Skeletal muscle tissue (tissue), 4 donors: ENCODE data around the gene ADAM15. TPM values are rescaled to one million over a fixed set of nuclear protein-coding genes. Genes with fewer than 3 reads are reported as not detected.
A peak's percentile ranks its signal among the peaks of the same experiment; 100 is the strongest.

Experiments used
- H3K27ac ChIP-seq: one replicate; pipeline ENCODE4 v1.7.0; 2013; ENCODE audit warnings: mild to moderate bottlenecking, low read depth, low read length, inconsistent platforms
- H3K27me3 ChIP-seq, 3 donors: one replicate each; pipeline ENCODE4 v1.7.0; 2013; ENCODE audit warnings: low read length in 3 of 3; ENCODE audit not compliant: control insufficient read depth in 3 of 3, insufficient read depth in 3 of 3
- H3K36me3 ChIP-seq, 3 donors: one replicate each; pipeline ENCODE4 v1.7.0; 2013; ENCODE audit warnings: low read length in 3 of 3; ENCODE audit not compliant: control insufficient read depth in 3 of 3, insufficient read depth in 3 of 3
- H3K4me1 ChIP-seq, 3 donors: one replicate each; pipeline ENCODE4 v1.7.0; 2013; ENCODE audit warnings: low read length in 3 of 3, mild to moderate bottlenecking in 3 of 3; ENCODE audit not compliant: control insufficient read depth in 3 of 3, insufficient read depth in 3 of 3
- H3K4me3 ChIP-seq, 3 donors: one replicate each; pipeline ENCODE4 v1.7.0; 2013; ENCODE audit warnings: low read length in 3 of 3
- H3K9ac ChIP-seq, 3 donors: one replicate each; pipeline ENCODE4 v1.7.0; 2013; ENCODE audit warnings: low read length in 3 of 3, mild to moderate bottlenecking in 3 of 3, moderate library complexity in 2 of 3, low read depth in 1 of 3
- H3K9me3 ChIP-seq, 3 donors: one replicate each; pipeline ENCODE4 v1.7.0; 2013; ENCODE audit warnings: low read length in 3 of 3; ENCODE audit not compliant: control insufficient read depth in 3 of 3
- total RNA-seq: library from RNA; depleted of rRNA; stranded (reverse); fragments of >200 nt; gene quantifications from one replicate; pipeline ENCODE4 v1.2.3, GENCODE V29; 2014
- donor health status: Osteomylitis.

Gene ADAM15
- total RNA-seq, 1 donor from 2014 or later: 33.9 TPM

DNA sequence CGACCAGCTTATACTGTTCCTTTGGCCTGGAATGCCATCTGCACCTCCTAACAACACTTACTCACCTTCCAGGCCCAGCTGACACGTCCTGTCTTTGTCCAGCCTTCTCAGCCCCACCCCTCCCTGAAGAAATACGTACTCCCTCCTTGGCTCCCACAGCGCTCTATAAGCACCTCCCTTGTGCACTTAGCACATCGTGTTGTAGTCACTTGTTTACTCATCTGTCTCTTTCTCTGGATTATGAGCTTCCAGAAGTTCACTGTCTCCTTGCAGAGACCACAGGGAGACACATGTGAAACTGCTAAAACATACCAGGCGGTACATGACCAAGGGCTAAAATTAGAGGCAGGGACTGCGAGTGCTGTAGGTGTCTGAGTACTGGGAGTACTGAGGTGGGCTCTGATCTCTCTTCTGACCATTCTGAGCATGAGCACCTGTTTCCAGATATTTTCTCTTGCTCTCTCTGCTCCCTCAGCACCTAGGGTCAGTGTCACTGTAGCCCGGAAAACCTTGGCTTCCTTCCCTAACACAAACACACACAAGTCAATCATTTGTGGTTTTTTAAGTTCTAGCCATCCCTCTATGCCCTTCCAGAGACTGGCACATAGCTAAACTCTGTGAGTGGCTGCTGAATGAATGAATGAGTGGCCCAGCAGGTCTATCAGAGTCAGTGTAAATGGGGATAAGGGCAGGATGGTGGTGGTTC is 12.4 kb upstream of the ADAM15 start:
- Histone ChIP-seq H3K4me1 (peaks cover 10 to 16% (median 10%) of the 10 kb centered on the region in 3 donors), H3K9ac (peak overlapping the region in 1 of 3 donors; percentile 21), H3K36me3 (no peaks in the 10 kb centered on the region), H3K27ac (no peak overlapping the region), H3K27me3 (peaks cover 0 to 2% (median 0%) of the 10 kb centered on the region in 3 donors), H3K4me3 (peak overlapping the region in 1 of 3 donors; percentile 3), H3K9me3 (no peaks in the 10 kb centered on the region)

DNA sequence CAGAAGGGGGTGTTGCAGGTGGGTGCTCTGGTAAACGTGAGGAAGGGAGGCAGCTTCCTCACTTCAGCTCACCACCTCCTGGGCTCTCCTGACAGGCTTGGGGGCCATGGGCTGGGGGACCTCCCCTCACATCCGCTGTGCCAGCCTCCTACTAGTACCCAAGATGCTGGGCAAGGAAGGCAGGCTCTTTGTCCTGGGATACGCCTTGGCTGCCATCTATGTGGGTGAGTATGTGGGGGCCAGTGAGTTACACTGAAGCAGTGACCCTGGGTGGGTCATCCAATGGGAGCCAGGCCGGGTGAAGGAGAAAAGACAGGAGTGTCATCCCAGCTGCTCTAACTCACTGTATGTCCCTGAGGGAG is 11.8 kb upstream of the ADAM15 start:
- Histone ChIP-seq H3K4me1 (peaks cover 10 to 19% (median 11%) of the 10 kb centered on the region in 3 donors), H3K4me3 (no peak overlapping the region), H3K36me3 (no peaks in the 10 kb centered on the region), H3K27me3 (no peaks in the 10 kb centered on the region), H3K27ac (no peak overlapping the region), H3K9me3 (no peaks in the 10 kb centered on the region), H3K9ac (no peak overlapping the region)

DNA sequence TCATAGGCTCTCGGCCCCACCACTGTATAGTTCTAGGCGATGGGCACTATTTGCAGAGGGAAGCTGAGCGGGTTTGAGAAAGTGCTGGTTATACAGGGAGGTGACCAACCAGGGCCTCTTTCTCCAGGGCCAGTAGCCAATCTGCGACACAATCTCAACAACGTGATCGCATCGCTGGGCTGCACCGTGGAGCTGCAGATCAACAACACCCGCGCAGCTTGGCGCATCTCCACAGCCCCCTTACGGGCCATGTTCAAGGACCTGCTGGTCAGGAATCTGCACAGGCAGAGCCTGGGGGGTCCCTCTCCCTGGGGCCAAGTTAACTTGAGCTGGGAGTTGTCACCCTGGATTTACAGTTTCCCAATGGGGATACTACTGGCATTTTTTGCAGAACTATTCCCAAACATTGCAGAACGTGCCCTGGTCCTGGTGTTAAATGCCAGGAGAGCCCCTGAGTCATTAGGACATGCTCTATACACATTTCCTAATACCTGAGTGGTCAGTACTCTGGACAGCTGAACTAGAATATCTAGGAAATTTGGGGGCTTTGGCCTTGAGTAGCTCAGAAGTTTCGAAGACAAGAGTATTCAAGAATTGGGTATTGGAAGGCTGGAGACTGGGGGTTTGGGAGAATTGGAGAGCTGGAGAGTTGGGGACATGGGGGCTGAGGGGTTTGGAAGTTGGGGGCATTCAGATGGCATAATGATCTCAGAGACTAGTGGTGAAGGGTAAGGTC is 10.6 kb upstream of the ADAM15 start:
- H3K27me3 ChIP-seq: no peaks in the 10 kb centered on the region
- no peak overlapping the region for H3K27ac ChIP-seq
- H3K9me3 ChIP-seq: no peaks in the 10 kb centered on the region
- no peaks in the 10 kb centered on the region for H3K36me3 ChIP-seq
- no peak overlapping the region for H3K9ac ChIP-seq
- H3K4me3 ChIP-seq: no peak overlapping the region
- H3K4me1 ChIP-seq: peaks cover 20 to 31% (median 24%) of the 10 kb centered on the region in 3 donors

DNA sequence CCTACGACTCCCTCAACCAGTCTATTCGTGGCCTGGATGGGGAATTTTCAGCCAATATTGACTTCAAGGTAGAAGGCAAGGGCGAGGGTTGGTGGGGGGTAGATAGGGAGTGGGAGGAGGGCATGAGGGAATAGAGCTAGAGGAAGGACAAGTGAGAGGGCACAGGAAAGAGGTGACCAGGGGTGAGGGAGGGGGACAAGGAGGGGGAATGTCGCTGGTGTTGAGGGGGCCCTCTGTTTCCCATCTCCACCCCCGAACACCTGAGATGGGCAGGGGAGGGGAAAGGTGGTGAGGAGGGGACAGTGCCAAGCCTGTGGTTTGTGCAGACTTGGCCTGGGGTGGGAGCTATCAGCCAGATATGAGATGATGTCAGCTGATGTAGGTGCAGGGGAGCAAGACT is 8.3 kb upstream of the ADAM15 start:
- Histone ChIP-seq H3K4me3 (no peak overlapping the region), H3K27ac (no peak overlapping the region), H3K4me1 (peaks cover 21 to 36% (median 33%) of the 10 kb centered on the region in 3 donors), H3K36me3 (no peaks in the 10 kb centered on the region), H3K9ac (no peak overlapping the region), H3K9me3 (no peaks in the 10 kb centered on the region), H3K27me3 (no peaks in the 10 kb centered on the region)

DNA sequence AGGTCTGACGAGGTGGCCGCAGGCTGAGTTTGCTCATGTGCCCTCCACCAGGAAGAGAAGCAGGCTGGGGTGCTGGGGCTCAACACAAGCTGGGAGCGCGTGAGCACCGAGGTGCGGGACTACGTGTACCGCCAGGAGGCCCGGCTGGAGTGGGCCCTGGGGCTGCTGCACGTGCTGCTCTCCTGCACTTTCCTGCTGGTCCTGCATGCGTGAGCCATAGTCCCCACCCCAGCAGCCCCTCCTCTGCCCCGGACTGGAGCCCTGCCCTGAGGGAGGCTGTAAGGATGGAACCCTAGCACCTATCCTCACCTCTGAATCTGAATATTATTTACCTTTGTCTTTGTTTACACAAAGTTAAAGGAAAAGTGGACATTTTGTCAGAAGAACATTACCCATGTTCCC is 7.8 kb upstream of the ADAM15 start:
- Histone ChIP-seq H3K27ac (no peak overlapping the region), H3K4me1 (peaks cover 21 to 40% (median 37%) of the 10 kb centered on the region in 3 donors), H3K9me3 (no peaks in the 10 kb centered on the region), H3K27me3 (no peaks in the 10 kb centered on the region), H3K4me3 (no peak overlapping the region), H3K36me3 (no peaks in the 10 kb centered on the region), H3K9ac (no peak overlapping the region)

DNA sequence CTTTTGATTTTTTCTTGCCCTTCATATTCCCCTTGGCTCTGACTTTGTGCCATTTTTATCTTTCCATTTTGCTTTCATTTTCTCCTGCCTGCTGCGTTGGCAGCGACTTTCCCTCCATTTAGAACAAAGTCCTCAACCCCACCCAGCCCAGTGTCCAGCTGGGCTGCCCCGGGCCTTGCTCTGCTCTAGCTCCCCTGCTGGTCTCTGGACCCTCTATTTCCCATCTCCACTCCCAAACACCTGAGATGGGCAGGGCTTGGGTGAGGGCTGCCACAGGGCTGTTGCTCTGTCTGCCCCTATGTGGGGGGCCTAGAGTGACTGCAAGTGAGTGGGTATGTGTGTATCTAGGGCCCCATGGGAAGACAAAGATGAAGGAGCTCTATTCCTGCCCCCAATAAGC is 7.3 kb upstream of the ADAM15 start:
- no peak overlapping the region for H3K27ac ChIP-seq

GRCh38 chr1:155044365-155044764 is 6.8 kb upstream of the ADAM15 start:
- peak overlapping the region in 1 of 3 donors; percentile 40 for H3K4me3 ChIP-seq
- H3K9me3 ChIP-seq: no peaks in the 10 kb centered on the region
- H3K27ac ChIP-seq: peak overlapping the region; percentile 69
- H3K4me1 ChIP-seq: peaks cover 12 to 40% (median 32%) of the 10 kb centered on the region in 3 donors
- H3K36me3 ChIP-seq: no peaks in the 10 kb centered on the region
- H3K27me3 ChIP-seq: no peaks in the 10 kb centered on the region
- peak overlapping the region in 1 of 3 donors; percentile 16 for H3K9ac ChIP-seq

More for the DNA sequence above, 7.3 kb upstream of the ADAM15 start:
- H3K36me3 ChIP-seq: no peaks in the 10 kb centered on the region
- no peaks in the 10 kb centered on the region for H3K27me3 ChIP-seq
- peaks cover 16 to 40% (median 37%) of the 10 kb centered on the region in 3 donors for H3K4me1 ChIP-seq
- H3K9ac ChIP-seq: no peak overlapping the region
- no peak overlapping the region for H3K4me3 ChIP-seq
- no peaks in the 10 kb centered on the region for H3K9me3 ChIP-seq

DNA sequence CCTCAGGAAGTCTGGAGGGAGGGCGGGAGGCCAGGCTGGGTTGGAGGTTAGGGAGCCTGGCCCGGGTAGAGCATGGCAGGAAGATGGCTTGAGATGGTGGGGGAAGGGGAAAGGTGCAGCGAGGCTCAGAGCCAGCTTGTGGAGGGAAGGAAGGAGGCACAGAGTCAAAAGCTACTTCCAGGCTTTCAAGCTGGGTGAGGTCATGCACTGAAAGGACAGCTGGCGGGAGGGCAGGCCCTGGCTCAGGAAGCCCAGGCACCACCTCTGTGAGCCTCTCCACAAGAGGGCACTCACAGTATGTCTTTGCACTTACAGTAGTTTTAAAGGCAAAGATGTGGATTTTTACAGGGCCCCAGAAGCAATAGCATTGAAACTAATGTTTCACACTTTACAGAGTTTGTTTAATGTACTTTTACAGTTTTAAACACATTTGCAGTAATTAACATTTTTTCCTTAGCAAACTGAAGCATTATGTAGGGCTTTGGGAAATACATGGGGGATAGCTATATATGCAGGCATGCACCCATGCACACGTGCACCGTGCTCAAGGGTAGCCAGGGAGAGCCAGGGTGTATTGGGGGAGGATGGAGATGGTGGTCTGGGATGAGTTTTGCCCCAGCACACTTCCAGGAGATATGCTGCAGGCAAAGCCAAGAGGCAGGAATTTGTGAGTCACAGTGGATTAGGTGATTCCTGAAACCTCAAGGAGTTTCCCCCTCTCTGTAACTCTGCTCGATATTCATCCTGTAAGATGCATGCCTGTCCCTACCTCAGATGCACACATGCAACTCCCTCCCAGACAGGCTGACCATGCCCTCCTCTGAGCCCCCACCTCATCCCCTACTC is 6.1 kb upstream of the ADAM15 start:
- no peaks in the 10 kb centered on the region for H3K27me3 ChIP-seq
- H3K36me3 ChIP-seq: no peaks in the 10 kb centered on the region
- no peaks in the 10 kb centered on the region for H3K9me3 ChIP-seq
- H3K9ac ChIP-seq: peak overlapping the region in 1 of 3 donors; percentile 16
- H3K4me3 ChIP-seq: peak overlapping the region in 2 of 3 donors; percentile 22 to 40
- H3K27ac ChIP-seq: peak overlapping the region; percentile 69
- H3K4me1 ChIP-seq: peaks cover 17 to 46% (median 37%) of the 10 kb centered on the region in 3 donors

GRCh38 chr1:155048449-155049334 is 2.4 kb upstream of the ADAM15 start:
- Histone ChIP-seq H3K9me3 (no peaks in the 10 kb centered on the region), H3K27ac (no peak overlapping the region)

More at GRCh38 chr1:155048449-155049334, 2.4 kb upstream of the ADAM15 start:
- H3K9ac ChIP-seq: peak overlapping the region in 1 of 3 donors; percentile 45
- no peak overlapping the region for H3K4me3 ChIP-seq
- H3K27me3 ChIP-seq: no peaks in the 10 kb centered on the region
- H3K36me3 ChIP-seq: peaks cover 0 to 3% (median 1%) of the 10 kb centered on the region in 3 donors
- H3K4me1 ChIP-seq: peaks cover 40 to 74% (median 62%) of the 10 kb centered on the region in 3 donors
